OCI-LY7 (cell line): ENCODE results near the gene GGT6. TPM values are rescaled to one million over a fixed set of nuclear protein-coding genes. Genes with fewer than 3 reads are reported as not detected.

Source experiments
- BruUV-seq: library from RNA; stranded (reverse); fragments of 400-500 nt; replicated peaks from 2 replicates; lab custom pipeline; 2021; lab: Mats Ljungman, UMichigan
- CTCF ChIA-PET: fragments of 300-600 bp; sonication (Branson Sonifier 250); formaldehyde crosslinking; loops from one replicate; lab custom pipeline; 2022; ENCODE audit warnings: antibody characterized with exemption; ENCODE audit not compliant: unreplicated experiment; lab: Charles Lee
- POLR2A ChIA-PET: fragments of 300-600 bp; sonication (Branson Sonifier 250); formaldehyde crosslinking; loops from one replicate; lab custom pipeline; 2022; ENCODE audit warnings: antibody characterized with exemption; lab: Charles Lee
- DNase-seq: peaks from one replicate; pipeline ENCODE4 v3.0.0-alpha.2; 2015; ENCODE audit warnings: low spot score
- H2AFZ ChIP-seq: fragments of 200-600 bp; sonication (generic), shearing (Covaris generic); 2 replicates; pipeline ENCODE4 v1.6.1; 2014; ENCODE audit warnings: mild to moderate bottlenecking, antibody characterized with exemption, low read length, moderate library complexity
- H3K27ac ChIP-seq: fragments of 200-600 bp; sonication (generic); 2 replicates; pipeline ENCODE4 v1.5.1; 2014; ENCODE audit warnings: mixed run types, low read depth, mild to moderate bottlenecking, moderate library complexity, low read length, inconsistent platforms; ENCODE audit not compliant: poor library complexity, severe bottlenecking
- H3K36me3 ChIP-seq: fragments of 200-600 bp; sonication (generic); 2 replicates; pipeline ENCODE4 v1.6.1; 2014; ENCODE audit warnings: mild to moderate bottlenecking, antibody characterized with exemption, low read length, moderate library complexity, mixed read lengths; ENCODE audit not compliant: insufficient read depth
- H3K4me1 ChIP-seq: fragments of 200-600 bp; sonication (generic); 2 replicates; pipeline ENCODE4 v1.5.1; 2014; ENCODE audit warnings: mild to moderate bottlenecking, low read length; ENCODE audit not compliant: insufficient read depth, poor library complexity, severe bottlenecking
- H3K4me2 ChIP-seq: fragments of 200-600 bp; sonication (generic); 2 replicates; pipeline ENCODE4 v1.6.1; 2014; ENCODE audit warnings: mild to moderate bottlenecking, low read length
- H3K4me3 ChIP-seq: fragments of 200-600 bp; sonication (generic); 2 replicates; pipeline ENCODE4 v1.5.1; 2014; ENCODE audit warnings: mild to moderate bottlenecking, low read depth, low read length; ENCODE audit not compliant: poor library complexity, severe bottlenecking
- H3K79me2 ChIP-seq: fragments of 200-600 bp; sonication (generic); 2 replicates; pipeline ENCODE4 v1.6.1; 2016; ENCODE audit warnings: low read depth, mild to moderate bottlenecking, low read length, moderate library complexity, mixed read lengths; ENCODE audit not compliant: insufficient read depth
- H3K9me2 ChIP-seq: fragments of 200-600 bp; sonication (generic); 2 replicates; pipeline ENCODE4 v1.6.1; 2016; ENCODE audit warnings: mild to moderate bottlenecking, low read length, mixed read lengths; ENCODE audit not compliant: insufficient read depth
- H3K9me3 ChIP-seq: fragments of 200-600 bp; sonication (generic); 2 replicates; pipeline ENCODE4 v1.6.1; 2014; ENCODE audit warnings: mild to moderate bottlenecking, mixed run types, low read length, mixed read lengths
- H4K20me1 ChIP-seq: fragments of 200-600 bp; sonication (generic); 2 replicates; pipeline ENCODE4 v1.6.1; 2014; ENCODE audit warnings: mild to moderate bottlenecking, antibody characterized with exemption, low read length, moderate library complexity, mixed read lengths; ENCODE audit not compliant: insufficient read depth
- EZH2phosphoT487 ChIP-seq: fragments of 200-600 bp; sonication (generic); IDR thresholded peaks from 2 replicates; pipeline ENCODE4 v1.6.1; 2018; ENCODE audit warnings: low read depth, borderline replicate concordance, mild to moderate bottlenecking, mixed run types, antibody characterized with exemption, low read length, moderate library complexity, mixed read lengths
- intact Hi-C: fragments of 100-400 bp; cut with micrococcal nuclease; formaldehyde crosslinking; loops from one replicate; pipeline ENCODE4 v1.10.0; 2022; ENCODE audit not compliant: unreplicated experiment
- total RNA-seq, 2 experiments: library from RNA; depleted of rRNA in 1 of 2; stranded (reverse); fragments of >200 nt in 1 of 2; shearing (Covaris generic) in 1 of 2; gene quantifications; 2 replicates each; pipeline ENCODE4 v1.2.3, GENCODE V29; 2014 to 2022
- TF ChIP-seq, protein P1 (sequence below): fragments of 200-600 bp; sonication (generic); conservative IDR thresholded peaks from 2 replicates; pipeline ENCODE4 v1.5.1; 2014; ENCODE audit warnings: mild to moderate bottlenecking, antibody characterized with exemption, low read length, moderate library complexity, mixed read lengths

GGT6 gene
- total RNA-seq, 2 experiments from 2014 or later: not detected

GRCh38 chr17:4565209-4566141 lies 5.1 kb upstream of the GGT6 start:
- no peak for TF ChIP-seq EZH2phosphoT487
- TF ChIP-seq, protein P1, sequence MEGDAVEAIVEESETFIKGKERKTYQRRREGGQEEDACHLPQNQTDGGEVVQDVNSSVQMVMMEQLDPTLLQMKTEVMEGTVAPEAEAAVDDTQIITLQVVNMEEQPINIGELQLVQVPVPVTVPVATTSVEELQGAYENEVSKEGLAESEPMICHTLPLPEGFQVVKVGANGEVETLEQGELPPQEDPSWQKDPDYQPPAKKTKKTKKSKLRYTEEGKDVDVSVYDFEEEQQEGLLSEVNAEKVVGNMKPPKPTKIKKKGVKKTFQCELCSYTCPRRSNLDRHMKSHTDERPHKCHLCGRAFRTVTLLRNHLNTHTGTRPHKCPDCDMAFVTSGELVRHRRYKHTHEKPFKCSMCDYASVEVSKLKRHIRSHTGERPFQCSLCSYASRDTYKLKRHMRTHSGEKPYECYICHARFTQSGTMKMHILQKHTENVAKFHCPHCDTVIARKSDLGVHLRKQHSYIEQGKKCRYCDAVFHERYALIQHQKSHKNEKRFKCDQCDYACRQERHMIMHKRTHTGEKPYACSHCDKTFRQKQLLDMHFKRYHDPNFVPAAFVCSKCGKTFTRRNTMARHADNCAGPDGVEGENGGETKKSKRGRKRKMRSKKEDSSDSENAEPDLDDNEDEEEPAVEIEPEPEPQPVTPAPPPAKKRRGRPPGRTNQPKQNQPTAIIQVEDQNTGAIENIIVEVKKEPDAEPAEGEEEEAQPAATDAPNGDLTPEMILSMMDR: peak; percentile 98
- intact Hi-C loops: loop anchor here (1.0 to 10.0 kb wide), 6 partner anchors 61 to 337 kb away; partner anchors contain the start of genes CHRNE and PELP1
- H3K9me3 ChIP-seq: no peaks in the 10 kb centered on the region
- POLR2A ChIA-PET: no interaction called here
- CTCF ChIA-PET: interaction anchor here (0.6 kb wide), 1 partner anchor 8 kb away, joined by 3 read pairs; no protein-coding TSS in a partner anchor
- no TSS peak for BruUV-seq
- peak; percentile 88 for DNase-seq
- H3K4me1 ChIP-seq: peaks cover 32% of the 10 kb centered on the region
- H3K36me3 ChIP-seq: no peaks in the 10 kb centered on the region
- peak overlapping the region; percentile 99 for H2AFZ ChIP-seq
- no peak overlapping the region for H3K27ac ChIP-seq
- H3K9me2 ChIP-seq: no peaks in the 10 kb centered on the region
- H4K20me1 ChIP-seq: no peaks in the 10 kb centered on the region
- H3K4me2 ChIP-seq: peak overlapping the region; percentile 71
- H3K79me2 ChIP-seq: no peaks in the 10 kb centered on the region
- H3K4me3 ChIP-seq: peak overlapping the region; percentile 42

DNA sequence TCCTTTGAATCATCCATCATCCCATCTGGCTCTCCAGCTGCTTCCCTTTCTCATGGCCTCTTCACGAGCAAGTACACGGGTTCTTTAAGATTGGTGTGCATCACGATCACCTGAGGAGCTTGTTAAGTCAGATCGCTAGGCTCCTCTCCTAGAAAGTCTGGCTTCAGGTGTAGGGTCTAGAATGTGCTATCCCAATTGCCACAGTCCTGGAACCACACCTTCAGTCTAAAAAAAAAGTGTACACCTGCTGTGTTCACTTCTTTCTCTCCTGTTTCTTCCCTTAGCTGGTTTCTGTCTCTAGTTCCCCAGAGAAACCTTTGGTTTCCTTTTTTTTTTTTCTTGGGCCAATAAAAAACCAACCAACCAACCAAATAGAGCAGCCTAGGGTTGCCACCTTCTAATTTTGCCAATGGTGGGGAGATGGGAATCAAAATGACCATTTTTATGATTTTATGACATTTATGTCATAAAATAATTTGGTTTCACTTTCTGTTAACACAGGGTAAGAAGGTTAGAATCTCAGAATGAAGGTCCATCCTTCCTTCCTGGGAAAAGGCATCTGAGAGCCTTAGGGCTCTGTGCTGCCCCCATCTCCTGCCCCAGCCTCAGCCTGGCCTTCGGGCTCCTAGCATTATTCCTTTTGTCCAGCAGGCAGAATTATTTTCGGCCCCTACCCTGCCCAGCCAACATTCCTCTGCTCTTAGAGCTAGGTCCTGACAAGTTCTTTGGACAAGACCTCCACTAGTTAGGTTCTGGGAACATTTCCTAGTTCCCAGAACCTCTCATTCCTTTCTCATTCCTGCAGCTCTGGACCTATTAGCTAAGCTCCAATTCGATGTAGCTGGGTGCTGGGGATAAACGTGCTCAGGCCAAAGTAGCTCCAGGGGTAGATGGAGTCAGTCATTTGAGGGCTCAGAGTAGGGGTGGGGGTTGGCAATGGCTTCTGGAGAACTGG lies 1.9 kb upstream of the GGT6 start:
- ChIA-PET CTCF (interaction anchor here (0.6 to 1.3 kb wide), 3 partner anchors 141 to 245 kb away, joined by 3 to 4 read pairs (median 4); partner anchors contain the start of gene ARRB2), POLR2A (interaction anchor here (0.5 to 0.7 kb wide), 5 partner anchors 87 to 790 kb away, joined by 3 read pairs; no protein-coding TSS in a partner anchor)
- H3K27ac ChIP-seq: peak overlapping the region; percentile 20
- H2AFZ ChIP-seq: peak overlapping the region; percentile 70; the same call in 1 of the 2 replicates
- H3K4me2 ChIP-seq: peak overlapping the region; percentile 61
- no peaks in the 10 kb centered on the region for H4K20me1 ChIP-seq
- H3K4me1 ChIP-seq: peaks cover 29% of the 10 kb centered on the region
- H3K9me2 ChIP-seq: no peaks in the 10 kb centered on the region
- no peaks in the 10 kb centered on the region for H3K79me2 ChIP-seq
- no TSS peak for BruUV-seq
- H3K9me3 ChIP-seq: no peaks in the 10 kb centered on the region
- H3K36me3 ChIP-seq: no peaks in the 10 kb centered on the region
- H3K4me3 ChIP-seq: peak overlapping the region; percentile 28
- TF ChIP-seq EZH2phosphoT487: no peak
- TF ChIP-seq, protein P1: no peak
- intact Hi-C loops: loop anchor here (10.0 kb wide), 1 partner anchor 143 kb away; the partner anchor contains the start of gene PELP1
- peak; percentile 32 for DNase-seq
